Psoas muscle (tissue), 8 donors: ENCODE measurements around the gene ARHGAP24. TPM values are rescaled to one million over a fixed set of nuclear protein-coding genes. Genes with fewer than 3 reads are reported as not detected.
"Not testable (repeated sequence)": the region's sequence is repeated elsewhere in the genome, so short reads cannot be mapped to it uniquely, and the experiment has no call there.

Experiments used
- ATAC-seq, 4 donors: fragments of 200-7000 bp; cut with Tn5 transposase; one replicate each; pipeline ENCODE4 v1.9.1; 2020; ENCODE audit warnings: moderate library complexity in 3 of 4, mild to moderate bottlenecking in 2 of 4
- DNase-seq, 2 donors: peaks; one replicate each; pipeline ENCODE4 v3.0.0-alpha.2; 2020
- H3K27ac ChIP-seq: fragments of 200-600 bp; one replicate; pipeline ENCODE4 v1.8.0; 2022
- H3K27me3 ChIP-seq, 3 donors: fragments of 200-600 bp in 1 of 3; one replicate each; pipeline versions ENCODE4 v1.6.1 to v1.8.0; 2013 to 2022; ENCODE audit warnings: low read length in 2 of 3, mild to moderate bottlenecking in 2 of 3, moderate library complexity in 1 of 3; ENCODE audit not compliant: insufficient read depth in 3 of 3
- H3K36me3 ChIP-seq, 2 donors: fragments of 200-600 bp in 1 of 2; one replicate each; pipeline versions ENCODE4 v1.6.1 to v1.8.0; 2013 to 2022; ENCODE audit warnings: low read depth in 1 of 2, mild to moderate bottlenecking in 1 of 2, moderate library complexity in 1 of 2; ENCODE audit not compliant: insufficient read depth in 1 of 2
- H3K4me1 ChIP-seq: fragments of 200-600 bp; one replicate; pipeline ENCODE4 v1.8.0; 2022
- H3K4me3 ChIP-seq: fragments of 200-600 bp; one replicate; pipeline ENCODE4 v1.8.0; 2022; ENCODE audit warnings: mild to moderate bottlenecking
- H3K9me3 ChIP-seq: fragments of 200-600 bp; one replicate; pipeline ENCODE4 v1.8.0; 2022
- CTCF ChIP-seq: fragments of 200-600 bp; IDR thresholded peaks from one replicate; pipeline ENCODE4 v1.8.0; 2022; ENCODE audit warnings: antibody characterized with exemption
- WGBS, 3 donors: extraction: QIAGEN DNeasy Blood & Tissue Kit; methylation state at CpG; one replicate each; pipeline versions ENCODE4 v1.1.6 to v1.1.7; 2013; 5-methylcytosine and 5-hydroxymethylcytosine counted together
- intact Hi-C, 2 donors: fragments of 100-400 bp; cut with DNase I; formaldehyde crosslinking; loops; one replicate each; pipeline versions ENCODE4 v1.11.0 to v1.14.2; 2022
- polyA plus RNA-seq, 3 donors: library from polyadenylated mRNA; stranded (reverse); fragments of 200-250 nt; gene quantifications; one replicate each; pipeline ENCODE4 v1.2.3, GENCODE V29; 2013
- total RNA-seq, 4 donors: library from RNA; stranded (reverse); fragmentation: NEBNext Ultra II Directional in 2 of 4; extraction: Animal tissue kit (Norgen Biotek cat#: 25700) in 2 of 4; gene quantifications; one replicate each; pipeline versions ENCODE4 v1.2.1 to v1.2.4, GENCODE V29; 2021 to 2023
- donor health status: healthy with polysubstance abuse.
- donor health status: DM: no; HTN: no; CAD: no; lungs with moderate emphysema.
- donor health status: Bipolar disorder and iron deficiency.
- donor health status: healthy.
- donor health status: DM: yes; HTN: yes; CAD: no.
- donor health status: DM: no; HTN: no; CAD: no.
- donor health status: DM: no; HTN: no; CAD: no.
- donor health status: DM: yes; HTN: yes; CAD: no.

Gene ARHGAP24
- total and polyA plus RNA-seq, 7 donors: 2.3 to 25.7 (median 4.6) TPM

GRCh38 chr4:85963231-85963630 is 488.3 kb downstream of the ARHGAP24 start:
- Histone ChIP-seq H3K36me3 (no peaks in the 10 kb centered on the region), H3K27ac (no peak overlapping the region), H3K4me3 (no peak overlapping the region), H3K27me3 (no peaks in the 10 kb centered on the region), H3K9me3 (no peaks in the 10 kb centered on the region), H3K4me1 (no peaks in the 10 kb centered on the region)
- WGBS, 3 donors: 95 to 100% (median 98%) methylated on average over 1 of the region's 1 CpG
- DNase-seq (no peak), ATAC-seq (no peak)
- intact Hi-C loops: loop anchor here in 1 of 2 donors (10.0 kb wide), 2 partner anchors 138 to 818 kb away; no protein-coding TSS in a partner anchor
- TF ChIP-seq CTCF: no peak

GRCh38 chr4:85964298-85964697 is 489.3 kb downstream of the ARHGAP24 start:
- no peak overlapping the region for H3K4me3 ChIP-seq
- no peaks in the 10 kb centered on the region for H3K36me3 ChIP-seq
- intact Hi-C loops: loop anchor here in 1 of 2 donors (10.0 kb wide), 2 partner anchors 139 to 819 kb away; no protein-coding TSS in a partner anchor
- no peaks in the 10 kb centered on the region for H3K9me3 ChIP-seq
- peaks cover 7% of the 10 kb centered on the region for H3K4me1 ChIP-seq
- no peak for ATAC-seq
- DNase-seq: no peak
- H3K27me3 ChIP-seq: no peaks in the 10 kb centered on the region
- no peak overlapping the region for H3K27ac ChIP-seq
- no peak for TF ChIP-seq CTCF

GRCh38 chr4:85965017-85965416 is 490.1 kb downstream of the ARHGAP24 start:
- 94 to 96% (median 96%) methylated on average over 4 of the region's 4 CpGs for WGBS, 3 donors
- H3K27ac ChIP-seq, DNase-seq, H3K9me3 ChIP-seq, ATAC-seq, H3K36me3 ChIP-seq, H3K4me3 ChIP-seq, H3K27me3 ChIP-seq, H3K4me1 ChIP-seq: not testable (repeated sequence)
- intact Hi-C loops: loop anchor here (5.0 to 10.0 kb wide), 4 partner anchors 140 to 820 kb away; no protein-coding TSS in a partner anchor

- ATAC-seq (no peak), DNase-seq (no peak)
- intact Hi-C loops: loop anchor here (5.0 to 10.0 kb wide), 4 partner anchors 141 to 821 kb away; no protein-coding TSS in a partner anchor
- no peaks in the 10 kb centered on the region for H3K36me3 ChIP-seq
- no peak for TF ChIP-seq CTCF
- no peak overlapping the region for H3K4me3 ChIP-seq
- 75 to 80% (median 79%) methylated on average over 1 of the region's 1 CpG for WGBS, 3 donors
- H3K27me3 ChIP-seq: no peaks in the 10 kb centered on the region
- H3K4me1 ChIP-seq: peaks cover 8% of the 10 kb centered on the region
- H3K27ac ChIP-seq: no peak overlapping the region
- no peaks in the 10 kb centered on the region for H3K9me3 ChIP-seq
Measured at GRCh38 chr4:85965529-85965928, 490.6 kb downstream of the ARHGAP24 start.

- ATAC-seq: no peak
Measured at GRCh38 chr4:85966373-85966772, 491.4 kb downstream of the ARHGAP24 start.

More at GRCh38 chr4:85966373-85966772, 491.4 kb downstream of the ARHGAP24 start:
- Histone ChIP-seq H3K9me3 (no peaks in the 10 kb centered on the region), H3K4me3 (no peak overlapping the region), H3K4me1 (peaks cover 8% of the 10 kb centered on the region), H3K27me3 (no peaks in the 10 kb centered on the region), H3K27ac (no peak overlapping the region), H3K36me3 (no peaks in the 10 kb centered on the region)
- no peak for DNase-seq
- TF ChIP-seq CTCF: no peak
- 14 to 28% (median 17%) methylated on average over 2 of the region's 2 CpGs for WGBS, 3 donors
- intact Hi-C loops: loop anchor here (5.0 to 10.0 kb wide), 4 partner anchors 142 to 822 kb away; no protein-coding TSS in a partner anchor
